Neural cell (in vitro differentiated cells): ENCODE data around the gene PLCB1.

Experiments used
- CTCF ChIP-seq: fragments of 450-650 bp; IDR thresholded peaks from 2 replicates; pipeline ENCODE4 v1.5.1; 2014; ENCODE audit warnings: antibody characterized with exemption, mild to moderate bottlenecking, moderate library complexity; ENCODE audit not compliant: poor library complexity, severe bottlenecking
- MXI1 ChIP-seq: fragments of 450-650 bp; conservative IDR thresholded peaks from 2 replicates; pipeline ENCODE4 v1.6.1; 2014; ENCODE audit warnings: antibody characterized with exemption, mild to moderate bottlenecking; ENCODE audit not compliant: poor library complexity, severe bottlenecking
- SMC3 ChIP-seq: fragments of 450-650 bp; conservative IDR thresholded peaks from 2 replicates; pipeline ENCODE4 v1.6.1; 2014; ENCODE audit warnings: antibody characterized with exemption, mild to moderate bottlenecking, moderate library complexity; ENCODE audit not compliant: poor library complexity

DNA sequence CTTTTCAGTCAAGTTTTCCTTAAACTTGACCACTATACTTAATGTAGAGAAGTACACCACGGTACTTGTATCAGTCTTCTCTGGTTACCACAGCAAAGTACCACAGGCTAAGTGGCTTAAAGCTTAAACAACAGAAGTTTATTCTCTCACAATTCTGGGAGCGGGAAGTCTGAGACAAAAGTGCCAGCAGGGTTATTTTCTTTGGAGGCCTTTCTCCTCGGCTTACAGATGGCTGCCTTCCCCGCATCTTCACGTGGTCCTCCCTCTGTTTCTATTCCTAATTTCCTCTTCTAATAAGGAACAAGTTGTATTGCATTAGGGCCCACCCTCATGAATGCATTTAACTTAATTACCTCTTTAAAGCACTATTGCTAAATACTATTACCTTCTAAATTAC is 258.0 kb downstream of the PLCB1 start:
- TF ChIP-seq CTCF = no peak
- no peak for TF ChIP-seq MXI1
- TF ChIP-seq SMC3 = no peak
